ENCODE measurements around the gene RAB31.
"Not testable (repeated sequence)": the region's sequence is repeated elsewhere in the genome, so short reads cannot be mapped to it uniquely, and the experiment has no call there.

Gene RAB31

DNA sequence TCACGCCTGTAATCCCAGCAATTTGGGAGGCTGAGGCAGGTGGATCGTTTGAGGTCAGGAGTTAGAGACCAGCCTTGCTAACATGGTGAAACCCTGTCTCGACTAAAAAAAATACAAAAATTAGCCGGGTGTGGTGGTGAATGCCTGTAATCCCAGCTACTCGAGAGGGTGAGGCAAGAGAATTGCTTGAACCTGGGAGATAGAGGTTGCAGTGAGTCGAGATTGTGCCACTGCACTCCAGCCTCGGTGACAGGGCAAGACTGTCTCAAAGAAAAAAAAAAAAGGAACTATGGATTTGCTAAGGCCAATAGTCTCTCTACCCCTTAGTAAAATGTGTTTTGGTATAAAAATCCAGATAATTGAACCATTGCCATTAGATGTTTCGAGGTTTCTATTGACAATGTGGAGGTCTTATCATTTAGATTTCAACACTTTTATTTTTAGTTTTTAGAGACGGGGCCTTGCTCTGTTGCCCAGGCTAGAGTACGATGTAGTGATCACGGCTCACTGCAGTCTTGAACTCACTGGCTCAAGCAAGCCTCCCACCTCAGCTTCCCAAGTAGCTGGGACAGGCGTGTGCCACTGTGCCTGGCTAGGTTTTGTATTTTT, 176.5 kb downstream of the RAB31 start:
- no peak for DNase-seq (ENCODE audit: low read depth in 1 of 2, low spot score in 1 of 2)

- no peak for DNase-seq (ENCODE audit: low read depth in 1 of 2, low spot score in 1 of 2)
These were observed 177.3 kb downstream of the RAB31 start, which contains the start of gene TXNDC2 for GRCh38 chr18:9885170-9886004. TSS of gene TXNDC2 (plus strand) at chr18:9885973. CDS start at chr18:9886681, 708 bp downstream.

DNA sequence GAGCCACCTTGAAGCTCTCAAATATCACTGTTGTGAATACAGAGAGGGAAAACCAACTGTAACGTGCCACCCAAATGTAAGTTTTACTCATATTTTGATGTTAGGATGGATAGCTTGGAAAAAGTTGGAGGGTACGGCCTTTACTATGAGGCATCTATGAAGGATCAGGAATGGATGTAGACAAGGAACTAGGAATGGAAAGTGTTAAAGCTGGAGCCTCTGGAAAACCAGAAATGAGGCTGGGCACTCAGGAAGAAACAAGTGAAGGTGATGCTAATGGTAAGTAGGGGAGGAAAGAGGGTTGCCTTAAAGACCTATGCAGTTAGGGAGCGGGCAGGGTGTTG, 177.9 kb downstream of the RAB31 start:
- no peak for DNase-seq (ENCODE audit: low read depth in 1 of 2, low spot score in 1 of 2)

GRCh38 chr18:9887992-9888391, 179.9 kb downstream of the RAB31 start:
- DNase-seq (ENCODE audit: low read depth in 1 of 2, low spot score in 1 of 2), result no peak

- DNase-seq (ENCODE audit: low read depth in 1 of 2, low spot score in 1 of 2), result no peak
These were observed 182.1 kb downstream of the RAB31 start for GRCh38 chr18:9890196-9890595.

DNA sequence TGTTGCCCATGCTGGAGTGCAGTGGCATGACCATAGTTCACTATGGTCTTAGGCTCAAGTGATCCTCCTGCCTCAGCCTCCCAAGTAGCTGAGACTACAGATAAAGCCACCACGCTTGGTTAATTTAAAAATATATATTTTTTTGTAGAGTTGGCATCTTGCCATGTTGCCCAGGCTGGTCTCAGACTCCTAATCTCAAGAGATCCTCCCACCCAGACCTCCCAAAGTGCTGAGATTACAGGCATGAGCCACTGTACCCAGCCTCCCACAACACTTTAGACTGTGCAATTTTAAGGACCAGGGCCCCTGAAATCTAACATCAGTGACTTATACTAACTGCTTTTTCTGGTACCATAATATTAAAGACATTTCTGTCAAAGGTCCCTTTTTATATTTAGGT, 182.9 kb downstream of the RAB31 start:
- no peak for DNase-seq (ENCODE audit: low read depth in 1 of 2, low spot score in 1 of 2)

DNA sequence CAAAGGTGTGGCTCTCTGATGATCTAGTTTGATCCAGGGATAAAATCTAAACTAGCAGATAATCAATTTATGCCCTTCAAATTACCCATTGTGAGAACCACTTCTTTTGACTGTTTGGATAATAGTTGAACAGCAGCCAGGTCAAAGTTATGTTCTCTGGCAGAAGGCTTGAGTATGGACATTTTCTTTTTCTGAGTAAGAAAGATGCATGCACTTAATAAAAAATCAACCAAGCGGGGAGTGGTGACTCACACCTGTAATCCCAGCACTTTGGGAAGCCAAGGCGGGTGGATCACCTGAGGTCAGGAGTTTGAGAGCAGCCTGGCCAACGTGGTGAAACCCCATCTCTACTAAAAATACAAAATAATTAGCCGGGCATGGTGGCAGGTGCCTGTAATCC, 183.4 kb downstream of the RAB31 start:
- not testable (repeated sequence) for DNase-seq (ENCODE audit: low read depth in 1 of 2, low spot score in 1 of 2)

DNA sequence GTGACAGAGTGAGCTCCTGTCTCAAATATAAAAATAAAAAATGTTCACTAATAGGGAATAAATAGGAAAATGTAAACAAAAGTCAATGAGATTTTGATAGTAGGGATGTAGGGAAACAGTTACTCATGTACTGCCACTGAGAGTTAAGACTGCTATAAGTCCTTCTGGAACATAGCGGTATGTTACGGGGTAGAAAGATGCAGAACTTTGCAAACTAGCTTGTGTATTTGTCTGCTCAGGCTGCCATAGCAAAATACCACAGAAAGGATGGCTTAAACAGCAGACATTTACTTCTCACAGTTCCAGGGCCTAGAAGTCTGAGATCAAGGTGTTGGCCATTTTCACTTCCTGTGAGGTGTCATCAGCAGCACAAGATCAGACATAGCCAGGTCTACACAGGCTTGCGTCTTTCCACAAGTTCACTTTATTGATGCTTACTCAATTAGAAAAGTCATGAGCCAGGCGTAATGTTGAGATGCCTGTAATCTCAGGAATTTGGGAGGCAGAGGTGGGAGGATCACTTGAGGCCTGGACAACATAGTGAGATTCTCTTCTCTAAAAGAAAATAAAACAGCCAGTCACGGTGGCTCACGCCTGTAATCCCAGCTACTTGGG, 186.5 kb downstream of the RAB31 start:
- DNase-seq (ENCODE audit: low read depth in 1 of 2, low spot score in 1 of 2), result no peak

GRCh38 chr18:9897129-9897528, 189.0 kb downstream of the RAB31 start:
- DNase-seq (ENCODE audit: low read depth in 1 of 2, low spot score in 1 of 2), result no peak

GRCh38 chr18:9897787-9898291, 189.7 kb downstream of the RAB31 start:
- not testable (repeated sequence) for DNase-seq (ENCODE audit: low read depth in 1 of 2, low spot score in 1 of 2)

DNA sequence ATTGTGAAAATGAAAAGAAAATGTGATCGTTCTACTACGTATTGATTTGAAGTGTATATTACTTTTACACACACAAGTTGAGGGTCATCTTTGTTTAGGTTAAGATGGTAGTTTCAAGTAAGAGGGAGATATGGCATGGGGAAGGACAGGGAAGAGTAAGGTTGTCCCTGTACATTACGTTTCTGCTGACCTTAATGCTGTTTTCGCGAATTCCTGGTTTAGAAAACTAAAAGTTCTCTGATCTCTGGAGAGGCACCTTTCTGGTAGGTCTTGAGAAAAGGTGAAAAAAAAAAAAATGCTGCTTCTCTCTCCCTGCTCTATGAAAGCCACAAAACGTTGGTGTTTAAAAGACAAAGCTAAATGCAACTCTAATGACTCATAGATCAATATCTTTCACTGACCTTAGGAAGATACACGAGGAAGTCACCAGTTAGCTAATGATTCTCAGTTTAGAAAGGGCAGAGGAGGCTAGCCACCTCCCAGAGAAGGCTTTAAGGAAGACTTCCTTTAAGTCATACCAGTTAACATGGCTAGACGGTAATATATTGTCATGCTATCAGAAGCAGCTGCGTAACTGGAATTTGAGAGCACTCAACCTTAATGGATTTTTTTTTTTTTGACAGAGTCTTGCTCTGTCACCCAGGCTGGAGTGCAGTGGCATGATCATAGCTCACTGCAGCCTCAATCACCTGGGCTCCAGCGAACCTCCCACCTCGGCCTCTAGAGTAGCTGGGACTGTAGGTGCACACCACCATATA, 190.9 kb downstream of the RAB31 start:
- DNase-seq (ENCODE audit: low read depth in 1 of 2, low spot score in 1 of 2), result no peak

DNA sequence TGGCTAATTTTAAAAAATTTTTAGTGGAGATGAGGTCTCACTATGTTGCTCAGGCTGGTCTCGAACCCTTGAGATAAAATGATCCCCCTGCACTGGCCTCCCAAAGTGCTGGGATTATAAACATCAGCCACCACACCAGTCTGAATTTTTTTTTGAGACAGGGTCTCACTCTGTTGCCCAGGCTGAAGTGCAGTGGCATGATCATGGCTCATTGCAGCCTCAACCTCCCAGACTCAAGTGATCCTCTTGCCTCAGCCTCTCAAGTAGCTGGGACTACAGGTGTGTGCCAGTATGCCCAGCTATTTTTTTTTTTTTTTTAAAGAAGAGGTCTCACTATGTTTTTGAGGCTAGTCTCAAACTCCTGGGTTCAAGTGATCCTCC, 191.4 kb downstream of the RAB31 start:
- not testable (repeated sequence) for DNase-seq (ENCODE audit: low read depth in 1 of 2, low spot score in 1 of 2)

- DNase-seq (ENCODE audit: low read depth in 1 of 2, low spot score in 1 of 2), result no peak
These were observed 192.6 kb downstream of the RAB31 start for GRCh38 chr18:9900699-9901098.

DNA sequence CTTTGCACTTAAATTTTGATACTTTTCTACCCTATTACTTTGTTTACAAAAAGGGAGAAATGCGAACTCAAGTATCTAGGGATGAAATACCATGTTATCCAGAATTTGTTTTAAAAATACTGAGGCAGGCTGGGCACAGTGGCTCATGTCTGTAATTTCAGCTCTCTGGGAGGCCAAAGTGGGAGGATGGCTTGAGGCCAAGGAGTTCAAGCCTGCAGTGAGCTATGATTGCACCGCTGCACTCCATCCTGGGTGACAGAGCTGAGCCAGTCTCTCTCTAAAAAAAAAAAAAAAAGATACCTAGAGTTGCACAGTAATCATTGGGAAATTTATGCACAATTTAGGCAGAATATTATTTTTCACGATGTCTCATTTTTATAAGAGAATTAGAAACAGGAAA, 193.3 kb downstream of the RAB31 start:
- DNase-seq (ENCODE audit: low read depth in 1 of 2, low spot score in 1 of 2), result no peak

- DNase-seq (ENCODE audit: low read depth in 1 of 2, low spot score in 1 of 2), result not testable (repeated sequence)
These were observed 194.2 kb downstream of the RAB31 start for GRCh38 chr18:9902264-9902663.

DNA sequence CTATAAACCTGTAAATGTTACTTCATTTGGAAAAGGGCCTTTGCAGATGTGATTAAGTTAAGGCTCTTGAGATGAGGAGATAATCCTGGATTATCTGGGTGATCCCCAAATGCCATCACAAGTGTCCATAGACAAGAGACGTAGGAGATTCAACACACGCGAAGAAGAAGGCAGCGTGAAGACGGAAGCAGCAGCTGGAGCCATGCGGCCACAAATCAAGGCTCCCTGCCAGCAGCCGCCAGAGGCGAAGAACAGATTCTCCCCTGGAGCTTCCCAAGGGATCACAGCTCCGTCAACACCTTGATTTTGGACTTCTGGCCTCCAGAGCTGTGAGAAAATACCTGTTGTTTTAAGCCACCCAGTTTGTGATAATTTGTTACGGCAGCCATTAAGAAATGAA, 194.7 kb downstream of the RAB31 start:
- DNase-seq (ENCODE audit: low read depth in 1 of 2, low spot score in 1 of 2), result no peak

DNA sequence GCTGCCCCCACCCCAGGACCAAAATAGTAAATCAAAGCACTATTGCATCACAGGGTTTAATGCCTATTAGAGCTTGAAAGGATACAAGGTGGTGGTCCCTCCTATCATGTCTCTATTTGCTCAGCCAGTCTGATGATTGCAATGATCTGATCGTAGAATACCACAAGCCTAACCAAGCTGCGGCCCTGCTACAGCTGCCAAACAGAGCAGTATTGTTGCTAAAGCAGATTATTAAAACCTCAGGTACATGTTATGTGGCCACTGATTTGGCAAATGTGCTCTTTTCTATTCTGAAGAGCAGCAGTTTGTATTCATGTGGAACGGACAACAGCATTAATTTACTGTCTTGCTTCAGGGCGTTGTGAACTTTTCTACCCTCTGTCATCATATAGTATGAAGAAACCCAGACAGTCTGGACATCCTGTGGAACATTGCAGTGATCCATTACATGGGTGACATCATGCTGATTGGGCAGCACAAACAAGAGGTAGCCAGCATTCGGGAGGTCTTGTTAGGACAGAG, 197.4 kb downstream of the RAB31 start:
- DNase-seq (ENCODE audit: low read depth in 1 of 2, low spot score in 1 of 2), result no peak

DNA sequence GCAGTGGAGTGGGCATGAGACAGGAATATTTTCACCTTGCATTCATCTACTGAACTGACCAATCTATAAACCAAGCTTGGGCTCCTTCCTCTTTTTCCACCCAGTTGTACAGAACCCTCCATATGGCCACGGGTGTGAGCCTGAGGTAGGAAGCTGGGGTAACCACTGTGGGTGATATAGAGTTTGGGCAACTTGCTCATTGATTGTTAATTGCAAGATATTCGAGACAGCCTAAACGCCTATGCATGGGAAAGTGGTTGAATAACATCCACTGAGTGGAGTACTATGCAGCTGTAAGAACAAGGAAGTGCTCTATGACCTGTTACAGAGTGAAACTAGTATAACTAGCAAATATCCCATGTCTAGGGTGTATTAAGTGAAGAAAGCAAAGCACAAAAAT, 198.4 kb downstream of the RAB31 start:
- DNase-seq (ENCODE audit: low read depth in 1 of 2, low spot score in 1 of 2), result no peak

DNA sequence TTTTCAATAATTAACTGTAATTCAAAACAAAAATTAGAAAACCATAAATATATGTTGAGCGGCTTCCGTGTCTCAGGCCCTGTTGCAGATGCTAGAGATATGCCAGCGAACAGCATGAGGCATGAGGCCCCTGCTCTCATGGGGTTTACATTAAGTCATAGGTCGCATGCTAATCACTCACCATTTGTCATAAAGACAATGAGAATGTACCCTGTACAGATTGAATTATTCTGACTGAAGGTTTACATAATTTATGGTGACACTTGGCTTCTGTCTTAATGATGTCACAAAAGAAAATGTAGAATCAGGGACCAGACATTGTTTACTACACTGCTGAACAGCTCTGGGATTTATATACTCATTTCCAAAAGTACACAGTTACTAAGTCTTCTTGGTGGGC, 199.8 kb downstream of the RAB31 start:
- no peak for DNase-seq (ENCODE audit: low read depth in 1 of 2, low spot score in 1 of 2)

GRCh38 chr18:9910071-9910470, 202.0 kb downstream of the RAB31 start:
- DNase-seq (ENCODE audit: low read depth in 1 of 2, low spot score in 1 of 2), result no peak

- DNase-seq (ENCODE audit: low read depth in 1 of 2, low spot score in 1 of 2), result no peak
These were observed 202.6 kb downstream of the RAB31 start for GRCh38 chr18:9910661-9911060.

Measured in stimulated activated CD4-positive, alpha-beta T cell treated with anti-CD3 and anti-CD28 coated beads, Interleukin-15, amount 100 ng/mL, for 1 hour (primary cell).